Activated CD4-positive, alpha-beta T cell treated with anti-CD3 and anti-CD28 coated beads for 36 hours (primary cell): ENCODE data around the gene KIF6. TPM values are rescaled to one million over a fixed set of nuclear protein-coding genes. Genes with fewer than 3 reads are reported as not detected.

Experiments
- ATAC-seq: fragments of 200-7000 bp; cut with Tn5 transposase; one replicate; pipeline ENCODE4 v1.10.0; 2021; ENCODE audit warnings: mild to moderate bottlenecking, moderate library complexity
- CTCF ChIA-PET: fragments of 350-600 bp; sonication (Branson Sonifier 250); formaldehyde crosslinking; loops from one replicate; lab custom pipeline; 2021; ENCODE audit warnings: antibody characterized with exemption; lab: Charles Lee
- POLR2A ChIA-PET: fragments of 350-600 bp; sonication (Branson Sonifier 250); formaldehyde crosslinking; loops from one replicate; lab custom pipeline; 2021; ENCODE audit warnings: antibody characterized with exemption, inconsistent platforms; lab: Charles Lee
- DNase-seq: peaks from one replicate; pipeline ENCODE4 v3.0.0-alpha.2; 2020
- H3K27ac Mint-ChIP-seq: one replicate; pipeline ENCODE4 v1.8.0; 2021; ENCODE audit warnings: mixed read lengths
- H3K27me3 Mint-ChIP-seq: one replicate; pipeline ENCODE4 v1.8.0; 2021; ENCODE audit warnings: mixed read lengths
- H3K36me3 Mint-ChIP-seq: one replicate; pipeline ENCODE4 v1.8.0; 2021; ENCODE audit warnings: low read depth, mixed read lengths
- H3K4me1 Mint-ChIP-seq: one replicate; pipeline ENCODE4 v1.8.0; 2021; ENCODE audit warnings: mixed read lengths
- H3K4me3 Mint-ChIP-seq: one replicate; pipeline ENCODE4 v1.8.0; 2021; ENCODE audit warnings: mild to moderate bottlenecking, moderate library complexity, mixed read lengths
- H3K9me3 Mint-ChIP-seq: one replicate; pipeline ENCODE4 v1.8.0; 2021; ENCODE audit warnings: low read depth, mixed read lengths
- intact Hi-C, 2 experiments: fragments of 100-400 bp; cut with DNase I in 1 of 2; cut with micrococcal nuclease in 1 of 2; formaldehyde crosslinking; loops; one replicate each; pipeline versions ENCODE4 v1.14.2 to v1.15.1; 2022 to 2024; cut with DNase I, micrococcal nuclease
- total RNA-seq, 2 experiments: library from RNA; stranded (reverse); gene quantifications; one replicate each; pipeline ENCODE4 v1.2.3, GENCODE V29; 2021

The KIF6 gene
- total RNA-seq, 2 experiments from 2014 or later = 0.43 to 0.49 TPM

DNA sequence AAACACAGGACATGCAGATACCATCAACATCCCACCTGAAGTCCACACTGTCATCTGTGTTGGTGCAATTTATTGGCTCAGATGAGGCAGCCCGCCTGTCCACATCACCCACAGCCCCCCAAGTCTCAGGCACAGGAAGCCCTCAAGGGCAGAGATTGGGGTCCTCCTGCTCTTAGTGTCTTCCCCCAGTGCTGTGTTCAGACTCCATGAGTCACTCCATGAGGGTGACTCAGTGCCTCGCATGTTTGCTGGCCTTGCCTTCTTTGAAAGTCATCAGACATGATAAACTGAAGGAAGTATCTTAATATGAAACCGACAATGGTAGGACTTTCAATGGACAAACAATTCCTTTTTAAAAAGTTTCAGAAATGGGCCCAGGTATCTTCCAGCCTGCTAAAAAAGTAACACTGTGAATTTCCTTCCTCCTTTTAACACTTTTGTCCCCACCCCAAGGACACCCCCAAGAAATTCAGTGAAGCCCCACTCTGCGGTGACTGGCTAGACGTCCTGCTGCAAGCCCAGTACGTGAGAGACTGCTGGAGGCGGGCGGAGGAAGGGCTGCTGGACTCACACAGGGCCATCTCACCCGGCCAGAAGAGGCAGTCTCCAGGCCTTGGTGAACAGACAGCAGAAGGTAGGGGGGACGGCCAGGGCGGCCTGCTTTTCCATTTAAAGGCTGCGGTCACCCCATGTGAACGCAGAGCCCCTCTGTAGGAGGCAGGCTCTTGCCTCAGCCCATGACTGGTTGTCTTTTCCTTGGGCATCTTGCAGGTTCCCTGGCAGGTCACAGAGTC is 359.7 kb downstream of the KIF6 start:
- DNase-seq (peak; percentile 15), ATAC-seq (no peak)
- H3K36me3 Mint-ChIP-seq = no peaks in the 10 kb centered on the region
- H3K9me3 Mint-ChIP-seq = no peaks in the 10 kb centered on the region
- no peaks in the 10 kb centered on the region for H3K4me1 Mint-ChIP-seq
- intact Hi-C loops = loop anchor here in 1 of 2 experiments (10.0 kb wide), 1 partner anchor 499 kb away; no protein-coding TSS in a partner anchor
- peaks cover 2% of the 10 kb centered on the region for H3K27me3 Mint-ChIP-seq
- ChIA-PET CTCF (interaction anchor here (0.7 kb wide), 1 partner anchor 88 kb away, joined by 3 read pairs; no protein-coding TSS in a partner anchor), POLR2A (no interaction called here)
- no peak overlapping the region for H3K4me3 Mint-ChIP-seq
- H3K27ac Mint-ChIP-seq = no peak overlapping the region

GRCh38 chr6:39363280-39363679 is 361.9 kb downstream of the KIF6 start:
- H3K4me3 Mint-ChIP-seq = no peak overlapping the region
- H3K9me3 Mint-ChIP-seq = no peaks in the 10 kb centered on the region
- POLR2A ChIA-PET = no interaction called here
- H3K4me1 Mint-ChIP-seq = no peaks in the 10 kb centered on the region
- no peaks in the 10 kb centered on the region for H3K27me3 Mint-ChIP-seq
- H3K36me3 Mint-ChIP-seq = no peaks in the 10 kb centered on the region
- no peak overlapping the region for H3K27ac Mint-ChIP-seq
- ATAC-seq (no peak), DNase-seq (no peak)
- intact Hi-C loops = loop anchor here (2.0 to 10.0 kb wide), 3 partner anchors 502 to 946 kb away; no protein-coding TSS in a partner anchor
- CTCF ChIA-PET = interaction anchor here (0.6 to 2.7 kb wide), 5 partner anchors 11 to 530 kb away, joined by 3 to 18 read pairs (median 3); no protein-coding TSS in a partner anchor

DNA sequence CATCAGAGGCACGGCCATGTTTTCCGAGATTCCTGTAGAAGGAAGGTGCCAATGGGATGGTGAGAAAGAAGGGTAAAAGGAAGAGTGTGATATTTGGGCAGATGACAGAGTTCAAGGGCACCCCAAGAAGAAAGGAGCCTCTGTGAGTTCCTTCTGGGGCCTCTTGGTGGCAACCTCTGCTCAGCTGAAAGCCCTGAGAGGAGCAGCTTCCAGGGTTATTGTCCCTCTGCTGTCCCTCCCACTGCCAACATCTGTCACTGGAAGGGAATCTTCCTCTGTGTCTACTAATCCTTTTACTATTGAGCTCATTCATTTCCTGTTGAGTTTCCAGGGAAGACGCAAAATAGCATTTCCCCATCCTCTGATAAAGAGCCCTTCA is 362.7 kb downstream of the KIF6 start:
- no peak for ATAC-seq
- Mint-ChIP-seq H3K27me3 (no peaks in the 10 kb centered on the region), H3K36me3 (no peaks in the 10 kb centered on the region), H3K27ac (no peak overlapping the region), H3K9me3 (no peaks in the 10 kb centered on the region), H3K4me1 (no peaks in the 10 kb centered on the region), H3K4me3 (no peak overlapping the region)
- ChIA-PET POLR2A (no interaction called here), CTCF (interaction anchor here (0.6 to 2.7 kb wide), 7 partner anchors 9 to 531 kb away, joined by 3 to 18 read pairs (median 4); no protein-coding TSS in a partner anchor)
- no peak for DNase-seq
- intact Hi-C loops = loop anchor here (1.0 to 10.0 kb wide), 4 partner anchors 502 to 946 kb away; no protein-coding TSS in a partner anchor

DNA sequence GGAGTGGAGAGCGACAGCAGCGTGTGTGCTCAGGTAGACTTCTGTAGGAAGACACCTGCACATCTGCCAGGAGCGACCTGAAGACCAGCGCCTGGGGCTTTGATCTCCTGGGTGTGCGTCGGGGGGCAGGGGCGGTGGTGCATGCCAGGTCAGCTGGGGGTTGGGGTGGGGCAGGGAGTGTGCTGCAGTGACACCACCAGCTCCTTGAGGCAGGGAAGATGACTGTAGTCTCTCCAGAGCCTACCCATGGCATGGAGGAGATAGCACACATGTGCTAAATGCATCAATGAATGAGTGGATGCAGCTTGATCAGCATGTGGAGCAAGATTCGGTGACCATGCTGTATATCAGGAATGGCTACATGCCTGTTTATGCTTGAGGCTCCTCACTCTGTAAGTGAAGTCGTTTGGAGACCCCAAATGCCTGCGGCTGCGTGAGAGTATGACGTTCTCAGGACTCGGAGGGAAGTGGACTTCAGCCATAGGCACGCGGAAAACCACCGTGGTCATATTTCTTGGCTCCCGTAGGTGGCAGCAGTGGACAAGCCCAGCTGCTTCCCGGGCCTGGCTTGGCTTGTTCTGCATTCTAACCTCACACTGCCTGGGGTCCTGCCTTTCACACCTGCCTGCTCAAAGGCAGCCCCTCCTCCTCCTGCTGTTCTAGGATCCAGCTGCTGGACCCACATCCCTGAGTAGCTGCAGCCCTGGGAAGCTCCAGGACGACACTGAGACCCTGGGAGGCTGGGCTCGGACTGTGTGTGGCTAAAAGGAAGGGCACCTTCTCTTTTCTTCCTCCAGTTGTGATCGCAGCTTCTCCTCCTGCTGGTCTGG is 363.3 kb downstream of the KIF6 start:
- Mint-ChIP-seq H3K27ac (no peak overlapping the region), H3K9me3 (no peaks in the 10 kb centered on the region), H3K36me3 (no peaks in the 10 kb centered on the region), H3K27me3 (no peaks in the 10 kb centered on the region), H3K4me1 (no peaks in the 10 kb centered on the region), H3K4me3 (no peak overlapping the region)
- intact Hi-C loops = loop anchor here (1.0 to 10.0 kb wide), 4 partner anchors 503 to 947 kb away; no protein-coding TSS in a partner anchor
- ChIA-PET CTCF (interaction anchor here (0.6 to 2.7 kb wide), 8 partner anchors 9 to 532 kb away, joined by 3 to 18 read pairs (median 4); no protein-coding TSS in a partner anchor), POLR2A (no interaction called here)
- DNase-seq = peak; percentile 74
- ATAC-seq = peak; percentile 74

DNA sequence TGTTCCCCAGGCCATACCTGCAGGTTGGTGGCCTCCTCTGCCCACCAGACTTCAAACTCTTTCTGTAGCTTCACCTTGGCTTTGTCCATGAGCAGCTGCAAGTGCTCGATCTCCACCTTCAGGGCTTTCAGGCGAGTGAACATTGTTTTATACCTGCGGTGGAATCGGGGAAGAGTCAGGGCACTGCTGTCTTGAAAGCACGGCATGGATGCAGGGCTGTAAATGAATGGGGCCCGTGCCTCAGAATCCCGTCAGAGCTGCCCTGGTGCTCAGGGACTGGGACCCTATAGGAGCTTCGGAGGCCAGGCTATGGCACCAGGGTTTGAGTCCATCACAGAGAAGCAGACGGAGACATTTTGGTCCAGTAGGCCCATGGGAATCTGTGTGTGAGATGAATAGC is 364.8 kb downstream of the KIF6 start:
- Mint-ChIP-seq H3K27ac (no peak overlapping the region), H3K27me3 (no peaks in the 10 kb centered on the region), H3K4me3 (no peak overlapping the region), H3K9me3 (no peaks in the 10 kb centered on the region), H3K36me3 (no peaks in the 10 kb centered on the region), H3K4me1 (no peaks in the 10 kb centered on the region)
- intact Hi-C loops = loop anchor here (5.0 to 10.0 kb wide), 2 partner anchors 504 to 947 kb away; no protein-coding TSS in a partner anchor
- CTCF ChIA-PET = interaction anchor here (0.6 kb wide), 1 partner anchor 567 kb away, joined by 3 read pairs; no protein-coding TSS in a partner anchor
- DNase-seq = no peak
- no peak for ATAC-seq
- POLR2A ChIA-PET = no interaction called here

DNA sequence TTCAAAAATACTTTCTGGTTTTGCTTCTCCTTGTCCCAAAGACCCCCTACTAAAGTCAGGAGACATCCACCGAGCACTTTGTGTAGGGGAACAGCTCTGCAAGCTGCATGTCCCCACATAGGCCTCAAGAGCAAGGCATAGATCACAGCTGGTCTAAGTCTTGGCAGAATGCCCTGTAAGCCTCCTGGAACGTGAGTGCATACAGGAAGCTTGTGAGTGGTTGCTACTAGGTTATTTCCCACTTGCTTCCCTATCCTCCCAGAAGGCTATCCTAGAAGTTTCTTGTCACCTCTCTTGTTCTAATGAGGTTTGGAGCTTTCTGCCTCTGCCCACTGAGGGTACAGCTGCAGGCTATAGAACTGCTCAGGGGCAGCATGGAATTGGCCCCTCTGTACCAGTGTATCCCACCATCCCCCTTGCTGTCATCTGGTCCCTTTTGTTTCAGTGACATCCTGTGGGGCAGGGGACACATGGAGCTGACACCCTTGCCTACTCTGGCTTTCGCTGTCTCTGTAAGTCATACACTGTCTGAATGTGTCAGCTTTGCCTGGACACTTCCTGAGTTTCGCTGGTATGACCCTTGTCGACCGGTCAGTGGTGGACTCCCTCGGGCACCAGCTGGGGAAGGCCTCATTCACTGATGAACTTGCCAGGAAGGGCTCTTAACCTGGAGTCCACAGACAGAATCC is 367.1 kb downstream of the KIF6 start:
- Mint-ChIP-seq H3K36me3 (no peaks in the 10 kb centered on the region), H3K4me1 (no peaks in the 10 kb centered on the region), H3K4me3 (no peak overlapping the region), H3K27me3 (no peaks in the 10 kb centered on the region), H3K27ac (no peak overlapping the region), H3K9me3 (no peaks in the 10 kb centered on the region)
- ATAC-seq (no peak), DNase-seq (no peak)
- ChIA-PET CTCF (no interaction called here), POLR2A (no interaction called here)
- intact Hi-C loops = no loop called here

DNA sequence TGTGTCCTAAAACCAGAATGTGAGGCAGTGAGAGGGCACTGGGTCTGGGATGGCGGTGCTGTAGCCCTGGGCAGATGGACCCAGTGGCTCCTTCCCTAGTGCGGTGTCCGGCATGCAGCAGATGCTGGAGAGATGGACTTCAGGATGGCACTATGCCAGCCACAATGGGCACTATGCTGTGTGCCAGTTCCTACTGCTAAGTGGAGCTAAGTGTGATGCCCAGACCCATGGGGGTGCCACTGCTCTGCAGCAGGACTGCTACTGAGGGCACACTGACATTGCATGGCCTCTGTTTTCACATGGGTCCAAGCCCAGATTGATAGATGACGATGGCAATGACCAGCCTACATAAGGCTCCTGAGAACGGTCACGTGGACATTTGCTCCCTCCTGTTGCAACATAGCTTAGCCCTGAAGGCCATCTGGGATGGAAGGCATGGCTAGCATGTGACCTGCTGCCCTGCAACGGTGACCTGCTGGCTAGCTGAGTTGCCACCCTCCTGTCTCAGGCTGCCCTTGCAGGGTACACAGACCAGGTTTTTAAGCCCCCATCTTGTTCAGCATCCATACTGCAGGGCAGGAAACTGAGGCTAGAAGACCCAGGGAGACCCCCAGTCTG is 371.4 kb downstream of the KIF6 start:
- Mint-ChIP-seq H3K4me1 (no peaks in the 10 kb centered on the region), H3K27me3 (no peaks in the 10 kb centered on the region), H3K27ac (no peak overlapping the region), H3K4me3 (no peak overlapping the region), H3K36me3 (no peaks in the 10 kb centered on the region), H3K9me3 (no peaks in the 10 kb centered on the region)
- CTCF ChIA-PET = interaction anchor here (0.6 to 3.5 kb wide), 3 partner anchors 9 to 512 kb away, joined by 3 to 18 read pairs (median 3); no protein-coding TSS in a partner anchor
- POLR2A ChIA-PET = no interaction called here
- DNase-seq (no peak), ATAC-seq (no peak)
- intact Hi-C loops = no loop called here

DNA sequence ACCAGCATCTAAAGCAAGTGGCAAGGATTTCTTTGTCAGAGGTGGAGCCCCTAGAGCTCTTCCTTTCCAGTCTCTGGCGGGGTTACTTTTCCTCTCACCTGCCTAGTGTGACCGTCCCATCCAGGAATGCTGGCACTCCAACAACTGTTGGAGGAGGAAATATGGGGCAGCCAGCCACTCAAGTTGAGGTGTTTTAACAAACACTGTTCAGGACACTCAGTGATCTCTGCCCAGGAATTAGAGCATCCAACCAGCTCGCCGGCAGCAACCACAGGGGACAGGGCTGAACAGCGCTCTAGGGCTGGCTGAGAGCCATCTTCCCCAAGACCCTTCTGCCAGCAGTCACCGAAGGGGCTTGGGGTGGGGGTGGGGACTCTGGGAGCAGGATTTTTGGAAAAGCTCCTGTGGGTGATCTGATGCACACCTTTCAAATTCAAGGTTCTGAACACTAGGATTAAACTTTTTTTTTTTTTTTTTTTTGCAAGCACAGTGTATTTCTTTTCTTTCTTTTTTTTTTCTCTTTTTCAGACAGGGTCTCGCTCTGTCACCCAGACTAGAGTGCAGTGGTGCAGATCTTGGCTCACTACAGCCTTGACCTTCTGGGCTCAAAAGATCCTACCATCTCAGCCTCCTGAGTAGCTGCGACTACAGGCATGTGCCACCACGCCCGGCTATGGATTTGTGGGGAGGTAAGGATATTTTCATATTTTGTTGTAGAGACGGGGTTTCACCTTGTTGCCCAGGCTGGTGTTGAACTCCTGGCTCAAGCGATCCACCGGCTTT is 374.3 kb downstream of the KIF6 start:
- H3K9me3 Mint-ChIP-seq = no peaks in the 10 kb centered on the region
- CTCF ChIA-PET = interaction anchor here (0.9 to 3.5 kb wide), 4 partner anchors 10 to 515 kb away, joined by 3 to 18 read pairs (median 4); no protein-coding TSS in a partner anchor

GRCh38 chr6:39348740-39349139 is 376.5 kb downstream of the KIF6 start:
- CTCF ChIA-PET = interaction anchor here (0.6 to 1.3 kb wide), 3 partner anchors 40 to 512 kb away, joined by 3 read pairs; no protein-coding TSS in a partner anchor
- intact Hi-C loops = loop anchor here (2.0 to 10.0 kb wide), 3 partner anchors 516 to 960 kb away; no protein-coding TSS in a partner anchor
- Mint-ChIP-seq H3K9me3 (no peaks in the 10 kb centered on the region), H3K36me3 (no peaks in the 10 kb centered on the region), H3K4me1 (no peaks in the 10 kb centered on the region), H3K27me3 (peaks cover 3% of the 10 kb centered on the region), H3K4me3 (no peak overlapping the region), H3K27ac (no peak overlapping the region)
- DNase-seq = no peak
- POLR2A ChIA-PET = no interaction called here
- ATAC-seq = no peak

More for the DNA sequence above, 374.3 kb downstream of the KIF6 start:
- POLR2A ChIA-PET = no interaction called here
- H3K36me3 Mint-ChIP-seq = no peaks in the 10 kb centered on the region
- ATAC-seq (no peak), DNase-seq (no peak)
- H3K27ac Mint-ChIP-seq = no peak overlapping the region
- H3K27me3 Mint-ChIP-seq = peaks cover 3% of the 10 kb centered on the region
- H3K4me3 Mint-ChIP-seq = no peak overlapping the region
- intact Hi-C loops = no loop called here
- no peaks in the 10 kb centered on the region for H3K4me1 Mint-ChIP-seq
